GM23338 (cell line): Measurements from ENCODE around the gene SETD1B. TPM values are rescaled to one million over a fixed set of nuclear protein-coding genes. Genes with fewer than 3 reads are reported as not detected.
"Not testable (repeated sequence)": the region's sequence is repeated elsewhere in the genome, so short reads cannot be mapped to it uniquely, and the experiment has no call there.

ENCODE experiments used
- ATAC-seq: fragments of 200-7000 bp; cut with Tn5 transposase; 3 replicates; pipeline ENCODE4 v1.9.1; 2020
- DNase-seq: peaks from one replicate; pipeline ENCODE4 v3.0.0-alpha.2; 2015; ENCODE audit warnings: low spot score
- H2AFZ ChIP-seq: fragments of 200-600 bp; sonication (generic); 2 replicates; pipeline ENCODE4 v1.8.0; 2016; ENCODE audit warnings: antibody characterized with exemption, mild to moderate bottlenecking, moderate library complexity
- H3F3A ChIP-seq: fragments of 200-600 bp; sonication (generic); replicated peaks from 2 replicates; pipeline ENCODE4 v1.8.0; 2017; ENCODE audit warnings: antibody characterized with exemption, mixed run types, low read depth
- H3K27ac ChIP-seq: fragments of 200-600 bp; sonication (generic); 2 replicates; pipeline ENCODE4 v1.6.1; 2016; ENCODE audit warnings: low read depth
- H3K27me3 ChIP-seq: fragments of 200-600 bp; sonication (generic); 2 replicates; pipeline ENCODE4 v1.8.0; 2016; ENCODE audit warnings: mild to moderate bottlenecking, mixed run types, moderate library complexity; ENCODE audit not compliant: insufficient read depth
- H3K36me3 ChIP-seq: fragments of 200-600 bp; sonication (generic); 2 replicates; pipeline ENCODE4 v1.8.0; 2016; ENCODE audit warnings: mild to moderate bottlenecking; ENCODE audit not compliant: insufficient read depth
- H3K4me1 ChIP-seq: fragments of 200-600 bp; sonication (generic); 2 replicates; pipeline ENCODE4 v1.8.0; 2016; ENCODE audit warnings: mild to moderate bottlenecking, moderate library complexity; ENCODE audit not compliant: insufficient read depth
- H3K4me2 ChIP-seq: fragments of 200-600 bp; sonication (generic); 2 replicates; pipeline ENCODE4 v1.7.1; 2017; ENCODE audit warnings: mixed run types
- H3K4me3 ChIP-seq: fragments of 200-600 bp; sonication (generic); 2 replicates; pipeline ENCODE4 v1.6.1; 2016; ENCODE audit warnings: mixed run types
- H3K79me2 ChIP-seq: fragments of 200-600 bp; sonication (generic); replicated peaks from 2 replicates; pipeline ENCODE4 v1.8.0; 2017; ENCODE audit warnings: mild to moderate bottlenecking; ENCODE audit not compliant: insufficient read depth
- H3K9me2 ChIP-seq: fragments of 200-600 bp; sonication (generic); 2 replicates; pipeline ENCODE4 v1.8.0; 2017; ENCODE audit not compliant: insufficient read depth
- H4K20me1 ChIP-seq: fragments of 200-600 bp; sonication (generic); replicated peaks from 2 replicates; pipeline ENCODE4 v1.8.0; 2017; ENCODE audit warnings: mild to moderate bottlenecking; ENCODE audit not compliant: insufficient read depth
- H3K27ac Mint-ChIP-seq: 2 replicates; pipeline ENCODE4 v1.8.0; 2020; ENCODE audit warnings: inconsistent platforms, mild to moderate bottlenecking, moderate library complexity, mixed read lengths
- H3K27me3 Mint-ChIP-seq: 3 replicates; pipeline ENCODE4 v1.8.0; 2022; ENCODE audit warnings: low read depth, mild to moderate bottlenecking, moderate library complexity, mixed read lengths, inconsistent platforms; ENCODE audit not compliant: insufficient read depth, poor library complexity
- H3K36me3 Mint-ChIP-seq: 3 replicates; pipeline ENCODE4 v1.8.0; 2021; ENCODE audit warnings: low read depth, mild to moderate bottlenecking, inconsistent platforms, moderate library complexity, mixed read lengths
- H3K4me1 Mint-ChIP-seq: 3 replicates; pipeline ENCODE4 v1.8.0; 2020; ENCODE audit warnings: mild to moderate bottlenecking, inconsistent platforms, mixed read lengths
- H3K4me3 Mint-ChIP-seq: 3 replicates; pipeline ENCODE4 v1.8.0; 2021; ENCODE audit warnings: moderate library complexity, mild to moderate bottlenecking, inconsistent platforms, mixed read lengths
- H3K9me3 Mint-ChIP-seq: 3 replicates; pipeline ENCODE4 v1.8.0; 2020; ENCODE audit warnings: moderate library complexity, mild to moderate bottlenecking, inconsistent platforms, mixed read lengths
- CREB1 ChIP-seq: fragments of 250-450 bp; sonication (Bioruptor Pico); IDR thresholded peaks from 2 replicates; pipeline ENCODE4 v1.5.0; 2020; ENCODE audit warnings: low read depth, mild to moderate bottlenecking, moderate library complexity
- ETS1 ChIP-seq: IDR thresholded peaks from 2 replicates; pipeline ENCODE4 v1.6.1; 2016; ENCODE audit warnings: antibody characterized with exemption
- EZH2 ChIP-seq: fragments of 200-600 bp; sonication (generic); IDR thresholded peaks from one replicate; pipeline ENCODE4 v1.8.0; 2017; ENCODE audit warnings: antibody characterized with exemption, mild to moderate bottlenecking, low read depth; ENCODE audit not compliant: unreplicated experiment
- EZH2phosphoT487 ChIP-seq: fragments of 200-600 bp; sonication (generic); IDR thresholded peaks from one replicate; pipeline ENCODE4 v1.8.1; 2018; ENCODE audit warnings: antibody characterized with exemption; ENCODE audit not compliant: unreplicated experiment
- JUNB ChIP-seq: IDR thresholded peaks from one replicate; pipeline ENCODE4 v1.6.1; 2016; ENCODE audit warnings: antibody characterized with exemption; ENCODE audit not compliant: unreplicated experiment
- NANOG ChIP-seq: IDR thresholded peaks from 2 replicates; pipeline ENCODE4 v1.6.1; 2016; ENCODE audit warnings: antibody characterized with exemption, borderline replicate concordance
- POLR2AphosphoS5 ChIP-seq: IDR thresholded peaks from 2 replicates; pipeline ENCODE4 v1.6.1; 2016; ENCODE audit warnings: antibody characterized with exemption, low read depth
- REST ChIP-seq: IDR thresholded peaks from one replicate; pipeline ENCODE4 v1.6.1; 2018; ENCODE audit warnings: antibody characterized with exemption; ENCODE audit not compliant: unreplicated experiment
- STAT1 ChIP-seq: IDR thresholded peaks from one replicate; pipeline ENCODE4 v1.6.1; 2016; ENCODE audit warnings: antibody characterized with exemption; ENCODE audit not compliant: unreplicated experiment
- ZNF114 ChIP-seq: fragments of 250-450 bp; sonication (Bioruptor Pico); IDR thresholded peaks from 2 replicates; pipeline ENCODE4 v1.5.0; 2020; ENCODE audit warnings: mild to moderate bottlenecking, moderate library complexity
- ZNF331 ChIP-seq: fragments of 250-450 bp; sonication (Bioruptor Pico); IDR thresholded peaks from 2 replicates; pipeline ENCODE4 v1.5.0; 2020; ENCODE audit warnings: low read depth, mild to moderate bottlenecking, moderate library complexity
- polyA plus RNA-seq: library from polyadenylated mRNA; unstranded; fragments of >200 nt; fragmentation: Nextera tagmentation; extraction: Ambion mirVana; gene quantifications from 2 replicates; pipeline ENCODE4 v1.2.1, GENCODE V29; 2016
- total RNA-seq: library from RNA; depleted of rRNA; stranded (reverse); fragments of >200 nt; shearing (Covaris generic); gene quantifications from 2 replicates; pipeline ENCODE4 v1.2.3, GENCODE V29; 2014
- TF ChIP-seq, protein P1 (sequence below), 2 experiments: fragments of 200-600 bp in 1 of 2; sonication (generic) in 1 of 2; conservative IDR thresholded peaks; 2 replicates each; pipeline versions ENCODE4 v1.5.1 to v1.6.1; 2016 to 2017; ENCODE audit warnings: antibody characterized with exemption in 2 of 2, low read depth in 2 of 2, mild to moderate bottlenecking in 2 of 2, moderate library complexity in 1 of 2

Gene SETD1B
- total and polyA plus RNA-seq, 2 experiments from 2014 or later, result 3.1 to 8.7 TPM

DNA sequence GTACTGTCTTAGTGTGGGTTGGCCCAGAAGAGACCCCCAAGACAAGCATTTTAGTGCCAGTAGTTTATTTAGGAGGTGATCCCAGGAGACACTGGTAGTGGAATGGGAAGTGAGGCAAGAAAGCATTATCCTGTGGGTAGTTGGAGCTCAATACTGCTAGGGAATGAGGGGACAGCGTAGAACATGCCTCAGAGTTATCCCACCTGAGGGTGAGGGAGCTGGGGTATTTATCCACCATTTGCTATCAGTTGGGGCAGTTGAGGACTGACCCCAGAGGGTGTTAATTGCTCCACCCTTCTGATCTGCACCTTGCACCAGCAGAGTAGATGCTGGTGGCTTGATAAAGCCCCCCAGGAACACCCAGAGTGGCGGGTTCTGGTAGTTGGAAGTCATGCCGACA, 48.2 kb upstream of the SETD1B start:
- H3K79me2 ChIP-seq, result no peaks in the 10 kb centered on the region
- Mint-ChIP-seq H3K9me3 (no peaks in the 10 kb centered on the region), H3K27ac (no peak overlapping the region), H3K4me1 (no peaks in the 10 kb centered on the region), H3K4me3 (no peak overlapping the region), H3K36me3 (peaks cover 10% of the 10 kb centered on the region; the same call in 1 of the 3 replicates), H3K27me3 (peaks cover 2% of the 10 kb centered on the region)
- ATAC-seq (no peak), DNase-seq (no peak)
- 0 out of 2 replicates have a peak, but pooled peaks cover 4% of the 10 kb centered on the region for H3F3A ChIP-seq
- no peaks in the 10 kb centered on the region for H3K4me1 ChIP-seq
- H3K36me3 ChIP-seq, result no peaks in the 10 kb centered on the region; the same call in 1 of the 2 replicates
- no peak overlapping the region for H3K4me2 ChIP-seq
- H3K27me3 ChIP-seq, result no peaks in the 10 kb centered on the region
- H3K9me2 ChIP-seq, result no peaks in the 10 kb centered on the region
- H3K27ac ChIP-seq, result no peak overlapping the region
- TF ChIP-seq ZNF114 (CRISPR knock-in tag) (no peak), POLR2AphosphoS5 (no peak), ETS1 (no peak), JUNB (no peak), EZH2phosphoT487 (no peak)
- no peak overlapping the region for H2AFZ ChIP-seq
- H4K20me1 ChIP-seq, result no peaks in the 10 kb centered on the region
- H3K4me3 ChIP-seq, result no peak overlapping the region

DNA sequence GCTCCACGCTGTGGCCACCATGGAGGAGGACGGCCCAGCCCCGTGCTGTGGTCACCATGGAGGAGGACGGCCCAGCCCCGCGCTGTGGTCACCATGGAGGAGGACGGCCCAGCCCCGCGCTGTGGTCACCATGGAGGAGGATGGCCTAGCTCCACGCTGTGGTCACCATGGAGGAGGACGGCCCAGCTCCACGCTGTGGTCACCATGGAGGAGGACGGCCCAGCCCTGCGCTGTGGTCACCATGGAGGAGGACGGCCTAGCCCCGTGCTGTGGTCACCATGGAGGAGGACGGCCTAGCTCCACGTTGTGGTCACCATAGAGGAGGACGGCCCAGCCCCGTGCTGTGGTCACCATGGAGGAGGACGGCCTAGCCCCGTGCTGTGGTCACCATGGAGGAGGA, 45.3 kb upstream of the SETD1B start:
- not testable (repeated sequence) for H3K4me1 ChIP-seq, H3F3A ChIP-seq, H3K9me2 ChIP-seq, H3K4me2 ChIP-seq, DNase-seq, H3K27ac Mint-ChIP-seq, H3K27ac ChIP-seq, H3K79me2 ChIP-seq, H4K20me1 ChIP-seq, H3K36me3 Mint-ChIP-seq, H3K27me3 ChIP-seq, H2AFZ ChIP-seq, H3K9me3 Mint-ChIP-seq, H3K4me3 Mint-ChIP-seq, H3K4me1 Mint-ChIP-seq, H3K4me3 ChIP-seq, ATAC-seq, H3K36me3 ChIP-seq
- H3K27me3 Mint-ChIP-seq, result peaks cover 10% of the 10 kb centered on the region

GRCh38 chr12:121762269-121762668, 41.5 kb upstream of the SETD1B start:
- Histone ChIP-seq H3K79me2 (no peaks in the 10 kb centered on the region), H3K27me3 (no peaks in the 10 kb centered on the region), H4K20me1 (no peaks in the 10 kb centered on the region), H3K4me1 (no peaks in the 10 kb centered on the region), H2AFZ (no peak overlapping the region), H3F3A (no peaks in the 10 kb centered on the region), H3K4me2 (no peak overlapping the region), H3K36me3 (0 out of 2 replicates have a peak, but pooled peaks cover 3% of the 10 kb centered on the region), H3K4me3 (no peak overlapping the region), H3K9me2 (no peaks in the 10 kb centered on the region), H3K27ac (no peak overlapping the region)
- H3K27ac Mint-ChIP-seq, result no peak overlapping the region
- H3K4me3 Mint-ChIP-seq, result no peak overlapping the region
- peaks cover 8% of the 10 kb centered on the region for H3K27me3 Mint-ChIP-seq
- no peaks in the 10 kb centered on the region for H3K9me3 Mint-ChIP-seq
- DNase-seq (no peak), ATAC-seq (no peak)
- H3K36me3 Mint-ChIP-seq, result peaks cover 10% of the 10 kb centered on the region
- no peaks in the 10 kb centered on the region; the same call in 2 of the 3 replicates for H3K4me1 Mint-ChIP-seq
- TF ChIP-seq REST (no peak), ZNF114 (CRISPR knock-in tag) (no peak), EZH2 (no peak), STAT1 (no peak), EZH2phosphoT487 (no peak), ZNF331 (no peak), JUNB (no peak), CREB1 (CRISPR knock-in tag) (no peak), NANOG (no peak), ETS1 (no peak), POLR2AphosphoS5 (no peak)
- TF ChIP-seq, protein P1, sequence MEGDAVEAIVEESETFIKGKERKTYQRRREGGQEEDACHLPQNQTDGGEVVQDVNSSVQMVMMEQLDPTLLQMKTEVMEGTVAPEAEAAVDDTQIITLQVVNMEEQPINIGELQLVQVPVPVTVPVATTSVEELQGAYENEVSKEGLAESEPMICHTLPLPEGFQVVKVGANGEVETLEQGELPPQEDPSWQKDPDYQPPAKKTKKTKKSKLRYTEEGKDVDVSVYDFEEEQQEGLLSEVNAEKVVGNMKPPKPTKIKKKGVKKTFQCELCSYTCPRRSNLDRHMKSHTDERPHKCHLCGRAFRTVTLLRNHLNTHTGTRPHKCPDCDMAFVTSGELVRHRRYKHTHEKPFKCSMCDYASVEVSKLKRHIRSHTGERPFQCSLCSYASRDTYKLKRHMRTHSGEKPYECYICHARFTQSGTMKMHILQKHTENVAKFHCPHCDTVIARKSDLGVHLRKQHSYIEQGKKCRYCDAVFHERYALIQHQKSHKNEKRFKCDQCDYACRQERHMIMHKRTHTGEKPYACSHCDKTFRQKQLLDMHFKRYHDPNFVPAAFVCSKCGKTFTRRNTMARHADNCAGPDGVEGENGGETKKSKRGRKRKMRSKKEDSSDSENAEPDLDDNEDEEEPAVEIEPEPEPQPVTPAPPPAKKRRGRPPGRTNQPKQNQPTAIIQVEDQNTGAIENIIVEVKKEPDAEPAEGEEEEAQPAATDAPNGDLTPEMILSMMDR (conservative IDR thresholded peaks at IDR 0.05; ENCODE audit: low read depth in 2 of 2), result no peak
